Sigmoid colon (tissue), 4 donors: Measurements from ENCODE around the gene CORO1C.

Experiments
- EP300 ChIP-seq, 4 donors: sonication (generic); formaldehyde crosslinking; IDR thresholded peaks; one replicate each; pipeline ENCODE4 v1.6.1; 2017; ENCODE audit warnings: antibody characterized with exemption in 4 of 4
- POLR2A ChIP-seq, 2 donors: fragments of 450-650 bp; IDR thresholded peaks; one replicate each; pipeline ENCODE4 v1.6.1; 2016; ENCODE audit warnings: antibody characterized with exemption in 2 of 2, mild to moderate bottlenecking in 2 of 2, moderate library complexity in 2 of 2
- POLR2AphosphoS5 ChIP-seq, 4 donors: sonication (generic); formaldehyde crosslinking; IDR thresholded peaks; one replicate each; pipeline ENCODE4 v1.6.1; 2017; ENCODE audit warnings: antibody characterized with exemption in 4 of 4
- TF ChIP-seq, protein P1 (sequence below), 4 experiments: fragments of 450-650 bp in 3 of 4; fragments of 200-600 bp in 1 of 4; IDR thresholded peaks; one replicate each; pipeline ENCODE4 v1.5.1; 2016 to 2019; ENCODE audit warnings: antibody characterized with exemption in 4 of 4, mild to moderate bottlenecking in 3 of 4, moderate library complexity in 2 of 4

DNA sequence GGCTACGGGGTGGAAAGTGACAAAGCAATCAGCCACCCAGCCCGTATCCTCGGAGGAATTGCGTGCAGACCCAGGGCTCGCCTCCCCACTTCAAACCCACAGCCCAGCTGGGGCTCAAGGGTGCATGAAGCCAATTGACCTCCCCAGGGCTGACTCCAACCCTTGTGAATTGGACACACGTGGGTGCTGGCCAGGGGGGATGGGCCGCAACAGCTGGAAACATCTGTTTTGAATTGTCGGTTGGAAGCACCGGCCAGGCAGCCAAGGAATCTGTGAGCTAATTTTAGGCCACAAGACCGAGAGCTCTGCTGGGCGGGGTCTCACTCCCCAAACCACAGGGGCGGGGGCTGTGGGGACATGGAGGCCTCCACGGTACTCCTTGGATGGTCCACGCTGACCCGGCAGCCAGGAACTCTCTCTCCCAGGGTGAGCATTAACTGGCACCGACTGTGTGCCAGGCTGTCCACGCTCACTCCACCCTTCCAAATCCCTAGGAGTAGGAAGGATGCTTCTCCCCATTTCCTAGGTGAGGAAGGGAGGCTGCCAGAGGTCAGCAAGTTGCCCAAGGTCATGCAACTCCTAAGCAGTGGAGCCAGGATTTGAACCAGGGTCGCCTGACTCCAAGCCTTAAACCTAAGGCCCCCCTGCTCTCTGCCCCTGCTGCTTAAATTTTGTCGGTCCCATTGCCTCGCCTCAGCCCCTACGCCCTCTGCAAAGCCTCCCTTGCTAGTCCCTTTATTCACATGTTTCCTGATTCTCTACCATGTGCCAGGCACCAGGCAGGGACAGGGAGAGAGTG, 121.6 kb downstream of the CORO1C start:
- TF ChIP-seq, protein P1, sequence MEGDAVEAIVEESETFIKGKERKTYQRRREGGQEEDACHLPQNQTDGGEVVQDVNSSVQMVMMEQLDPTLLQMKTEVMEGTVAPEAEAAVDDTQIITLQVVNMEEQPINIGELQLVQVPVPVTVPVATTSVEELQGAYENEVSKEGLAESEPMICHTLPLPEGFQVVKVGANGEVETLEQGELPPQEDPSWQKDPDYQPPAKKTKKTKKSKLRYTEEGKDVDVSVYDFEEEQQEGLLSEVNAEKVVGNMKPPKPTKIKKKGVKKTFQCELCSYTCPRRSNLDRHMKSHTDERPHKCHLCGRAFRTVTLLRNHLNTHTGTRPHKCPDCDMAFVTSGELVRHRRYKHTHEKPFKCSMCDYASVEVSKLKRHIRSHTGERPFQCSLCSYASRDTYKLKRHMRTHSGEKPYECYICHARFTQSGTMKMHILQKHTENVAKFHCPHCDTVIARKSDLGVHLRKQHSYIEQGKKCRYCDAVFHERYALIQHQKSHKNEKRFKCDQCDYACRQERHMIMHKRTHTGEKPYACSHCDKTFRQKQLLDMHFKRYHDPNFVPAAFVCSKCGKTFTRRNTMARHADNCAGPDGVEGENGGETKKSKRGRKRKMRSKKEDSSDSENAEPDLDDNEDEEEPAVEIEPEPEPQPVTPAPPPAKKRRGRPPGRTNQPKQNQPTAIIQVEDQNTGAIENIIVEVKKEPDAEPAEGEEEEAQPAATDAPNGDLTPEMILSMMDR (IDR thresholded peaks at IDR 0.05) = no peak
- TF ChIP-seq POLR2AphosphoS5 (IDR thresholded peaks at IDR 0.05) (peak; percentile 18 to 71 (median 56)), POLR2A (IDR thresholded peaks at IDR 0.05) (no peak), EP300 (IDR thresholded peaks at IDR 0.05) (peak in 1 of 4 donors; percentile 15)
